Erythroblast (primary cell): ENCODE data around the gene OPRL1.

Experiments
- GATA1 ChIP-seq: IDR thresholded peaks from 2 replicates; pipeline ENCODE4 v1.6.1; 2011; ENCODE audit warnings: low read depth, mild to moderate bottlenecking, control low read depth, low read length, moderate library complexity
- POLR2A ChIP-seq: IDR thresholded peaks from 2 replicates; pipeline ENCODE4 v1.6.1; 2011; ENCODE audit warnings: mild to moderate bottlenecking, low read length

GRCh38 chr20:64049060-64049877 lies 30.6 kb upstream of the OPRL1 start, which contains the start of gene SOX18:
- TF ChIP-seq POLR2A (no peak), GATA1 (no peak)
